Keratinocyte (primary cell): ENCODE results near the gene VAMP2.

Experiments used
- CTCF ChIP-seq, 3 experiments: IDR thresholded peaks in 1 of 3; conservative IDR thresholded peaks in 1 of 3; optimal IDR thresholded peaks in 1 of 3; 2 replicates in 2 of 3; 3 replicates in 1 of 3; pipeline versions ENCODE3 to v1.5.1; 2011; ENCODE audit warnings: low read length in 3 of 3, mild to moderate bottlenecking in 3 of 3, moderate library complexity in 2 of 3, control low read depth in 1 of 3, inconsistent platforms in 1 of 3; ENCODE audit not compliant: insufficient read depth in 2 of 3; ENCODE audit errors: extremely low read depth in 1 of 3
- EZH2 ChIP-seq: IDR thresholded peaks from one replicate; pipeline ENCODE4 v1.6.1; 2012; ENCODE audit warnings: inconsistent platforms, mild to moderate bottlenecking, low read length, moderate library complexity

- TF ChIP-seq CTCF (optimal IDR thresholded peaks at IDR 0.05 in 1 of 3, IDR thresholded peaks at IDR 0.05 in 1 of 3, conservative IDR thresholded peaks at IDR 0.05 in 1 of 3; ENCODE audit: extremely low read depth in 1 of 3, insufficient read depth in 2 of 3, low read length in 3 of 3): no peak
- TF ChIP-seq EZH2: no peak
Observed at GRCh38 chr17:8164815-8165131, 2.0 kb upstream of the VAMP2 start.
